ENCODE data around the gene LIN52.

GRCh38 chr14:74080820-74081460 lies 3.8 kb upstream of the LIN52 start:
- TF ChIP-seq CTCF (IDR thresholded peaks at IDR 0.05; ENCODE audit: low read length) (no peak), EZH2 (optimal IDR thresholded peaks at IDR 0.05; ENCODE audit: low read depth, low read length) (no peak)

Data from MM.1S (cell line).